ENCODE results near the gene NHLRC4. TPM values are rescaled to one million over a fixed set of nuclear protein-coding genes. Genes with fewer than 3 reads are reported as not detected.

The NHLRC4 gene
- total and polyA plus RNA-seq, 9 of the 15 experiments (the other 6 are each of a cell fraction or from before 2014, with no cell fraction given), result 0.24 to 3.7 (median 1.3) TPM; not detected in 2

GRCh38 chr16:588889-589657 lies 22.3 kb downstream of the NHLRC4 start (continued):
- TF ChIP-seq PATZ1 (CRISPR knock-in tag; IDR thresholded peaks at IDR 0.05; ENCODE audit: borderline replicate concordance) (no peak), EP300 (IDR thresholded peaks at IDR 0.05; ENCODE audit: low read length) (no peak), SMAD2 (IDR thresholded peaks at IDR 0.05; ENCODE audit: low read depth, low read length) (no peak), RBM25 (IDR thresholded peaks at IDR 0.05; ENCODE audit: low read depth, low read length, severe bottlenecking) (peak; percentile 92), MAFK (IDR thresholded peaks at IDR 0.05; ENCODE audit: low read length) (0 out of 2 replicates have a peak, but pooled peaks have one; percentile 13), SREBF2 (CRISPR knock-in tag; IDR thresholded peaks at IDR 0.05) (no peak), GTF2F1 (IDR thresholded peaks at IDR 0.05; ENCODE audit: low read depth, low read length) (peak; percentile 32; the same call in 1 of the 2 replicates), ZNF354B (CRISPR knock-in tag; IDR thresholded peaks at IDR 0.05) (no peak), ZNF592 (IDR thresholded peaks at IDR 0.05) (peak; percentile 60; the same call in 1 of the 2 replicates), MCM3 (IDR thresholded peaks at IDR 0.05) (no peak), STAT6 (CRISPR knock-in tag; IDR thresholded peaks at IDR 0.05) (no peak), UBTF (IDR thresholded peaks at IDR 0.05; ENCODE audit: borderline replicate concordance in 1 of 2, low read depth in 2 of 2, low read length in 2 of 2) (peak; percentile 24 to 44; a peak in 1 of 4 replicates), ZBTB34 (CRISPR knock-in tag; IDR thresholded peaks at IDR 0.05) (no peak), SAFB (IDR thresholded peaks at IDR 0.05; ENCODE audit: borderline replicate concordance, low read depth, low read length) (peak; percentile 78)
